ENCODE measurements around the gene PCDH17.

PCDH17 gene

DNA sequence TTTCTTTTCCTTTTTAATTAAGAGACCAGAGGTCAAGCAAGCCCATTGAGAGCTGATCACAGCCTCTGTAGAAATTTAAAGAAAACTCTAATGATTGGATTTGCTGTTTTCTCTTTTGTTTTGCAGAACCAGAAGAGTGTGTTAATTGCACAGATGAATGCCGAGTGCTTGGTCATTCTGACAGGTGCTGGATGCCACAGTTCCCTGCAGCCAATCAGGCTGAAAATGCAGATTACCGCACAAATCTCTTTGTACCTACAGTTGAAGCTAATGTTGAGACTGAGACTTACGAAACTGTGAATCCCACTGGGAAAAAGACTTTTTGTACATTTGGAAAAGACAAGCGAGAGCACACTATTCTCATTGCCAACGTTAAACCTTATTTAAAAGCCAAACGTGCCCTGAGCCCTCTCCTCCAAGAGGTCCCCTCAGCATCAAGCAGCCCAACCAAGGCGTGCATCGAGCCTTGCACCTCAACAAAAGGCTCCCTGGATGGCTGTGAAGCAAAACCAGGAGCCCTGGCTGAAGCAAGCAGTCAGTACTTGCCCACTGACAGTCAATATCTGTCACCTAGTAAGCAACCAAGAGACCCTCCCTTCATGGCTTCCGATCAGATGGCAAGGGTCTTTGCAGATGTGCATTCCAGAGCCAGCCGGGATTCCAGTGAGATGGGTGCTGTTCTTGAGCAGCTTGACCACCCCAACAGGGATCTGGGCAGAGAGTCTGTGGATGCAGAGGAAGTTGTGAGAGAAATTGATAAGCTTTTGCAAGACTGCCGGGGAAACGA lies 93.1 kb downstream of the PCDH17 start:
- TF ChIP-seq, protein P1, sequence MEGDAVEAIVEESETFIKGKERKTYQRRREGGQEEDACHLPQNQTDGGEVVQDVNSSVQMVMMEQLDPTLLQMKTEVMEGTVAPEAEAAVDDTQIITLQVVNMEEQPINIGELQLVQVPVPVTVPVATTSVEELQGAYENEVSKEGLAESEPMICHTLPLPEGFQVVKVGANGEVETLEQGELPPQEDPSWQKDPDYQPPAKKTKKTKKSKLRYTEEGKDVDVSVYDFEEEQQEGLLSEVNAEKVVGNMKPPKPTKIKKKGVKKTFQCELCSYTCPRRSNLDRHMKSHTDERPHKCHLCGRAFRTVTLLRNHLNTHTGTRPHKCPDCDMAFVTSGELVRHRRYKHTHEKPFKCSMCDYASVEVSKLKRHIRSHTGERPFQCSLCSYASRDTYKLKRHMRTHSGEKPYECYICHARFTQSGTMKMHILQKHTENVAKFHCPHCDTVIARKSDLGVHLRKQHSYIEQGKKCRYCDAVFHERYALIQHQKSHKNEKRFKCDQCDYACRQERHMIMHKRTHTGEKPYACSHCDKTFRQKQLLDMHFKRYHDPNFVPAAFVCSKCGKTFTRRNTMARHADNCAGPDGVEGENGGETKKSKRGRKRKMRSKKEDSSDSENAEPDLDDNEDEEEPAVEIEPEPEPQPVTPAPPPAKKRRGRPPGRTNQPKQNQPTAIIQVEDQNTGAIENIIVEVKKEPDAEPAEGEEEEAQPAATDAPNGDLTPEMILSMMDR (IDR thresholded peaks at IDR 0.05; ENCODE audit: extremely low read depth, insufficient read depth, missing control alignments): no peak
- no peak for DNase-seq (ENCODE audit: low spot score)
- in situ Hi-C loops (cut with MboI; ENCODE audit: low pct_unique_long_range_greater_than_20kb, low sequenced_read_pairs, unreplicated experiment): no loop called here

DNA sequence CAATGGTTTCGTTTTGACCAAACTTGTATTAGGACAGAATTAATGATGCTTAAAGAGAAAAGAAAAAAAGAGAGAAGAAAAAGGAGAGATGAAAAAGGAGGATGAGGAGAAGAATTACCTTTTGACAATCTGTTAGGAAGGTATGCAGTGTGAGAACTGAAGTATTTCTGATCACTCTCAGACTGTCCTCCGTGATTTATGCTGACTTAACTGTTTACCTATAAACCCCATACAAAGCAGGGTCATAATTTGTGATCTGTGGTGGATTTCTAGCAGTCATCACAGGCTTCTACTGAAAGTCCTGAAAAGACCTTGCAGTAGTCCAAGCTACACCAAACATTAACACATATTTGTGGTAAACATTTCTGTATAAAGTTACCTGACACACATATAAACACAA lies 93.9 kb downstream of the PCDH17 start:
- in situ Hi-C loops (cut with MboI; ENCODE audit: low pct_unique_long_range_greater_than_20kb, low sequenced_read_pairs, unreplicated experiment): no loop called here
- DNase-seq (ENCODE audit: low spot score): no peak
- TF ChIP-seq, protein P1 (IDR thresholded peaks at IDR 0.05; ENCODE audit: extremely low read depth, insufficient read depth, missing control alignments): no peak

DNA sequence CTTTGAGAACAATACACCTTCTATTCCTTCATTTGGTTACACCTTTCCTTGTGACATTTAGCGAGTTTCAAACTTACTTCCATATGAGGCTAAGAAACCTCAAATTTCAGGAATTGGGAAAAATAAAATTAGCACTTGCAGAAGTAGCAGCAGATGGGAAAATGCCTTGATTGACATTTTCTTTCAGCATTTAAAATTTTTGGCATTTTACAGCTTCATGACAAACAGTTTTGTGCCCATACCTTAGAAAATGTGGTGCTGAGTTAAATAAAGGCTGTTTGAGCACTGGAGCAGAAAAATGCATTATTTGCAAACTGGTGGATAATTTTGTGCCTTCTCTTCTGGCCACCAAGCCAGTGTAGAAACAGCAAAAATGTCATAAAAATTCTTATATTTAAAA lies 95.4 kb downstream of the PCDH17 start:
- TF ChIP-seq, protein P1 (IDR thresholded peaks at IDR 0.05; ENCODE audit: extremely low read depth, insufficient read depth, missing control alignments): no peak
- in situ Hi-C loops (cut with MboI; ENCODE audit: low pct_unique_long_range_greater_than_20kb, low sequenced_read_pairs, unreplicated experiment): no loop called here
- DNase-seq (ENCODE audit: low spot score): no peak

DNA sequence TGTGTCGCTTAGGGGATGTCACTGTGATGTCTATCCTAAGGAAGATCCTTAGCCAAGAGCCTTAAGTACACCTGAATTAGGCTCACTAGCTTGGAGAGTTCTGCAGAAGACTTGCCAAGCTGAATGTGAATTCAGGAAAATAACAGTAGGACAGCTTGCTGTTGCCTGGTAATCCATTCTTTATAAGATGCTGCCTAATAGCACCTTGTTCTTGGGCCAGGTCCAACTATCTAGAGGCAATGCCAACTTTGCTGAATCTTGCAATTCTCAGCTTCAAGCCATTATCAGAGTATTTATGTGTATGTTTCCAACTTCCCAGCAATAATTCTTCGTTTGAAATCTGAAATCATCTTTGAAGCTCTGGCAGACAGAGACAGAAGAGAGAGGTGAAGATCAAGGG lies 102.8 kb downstream of the PCDH17 start:
- in situ Hi-C loops (cut with MboI; ENCODE audit: low pct_unique_long_range_greater_than_20kb, low sequenced_read_pairs, unreplicated experiment): no loop called here
- TF ChIP-seq, protein P1 (IDR thresholded peaks at IDR 0.05; ENCODE audit: extremely low read depth, insufficient read depth, missing control alignments): no peak
- no peak for DNase-seq (ENCODE audit: low spot score)

DNA sequence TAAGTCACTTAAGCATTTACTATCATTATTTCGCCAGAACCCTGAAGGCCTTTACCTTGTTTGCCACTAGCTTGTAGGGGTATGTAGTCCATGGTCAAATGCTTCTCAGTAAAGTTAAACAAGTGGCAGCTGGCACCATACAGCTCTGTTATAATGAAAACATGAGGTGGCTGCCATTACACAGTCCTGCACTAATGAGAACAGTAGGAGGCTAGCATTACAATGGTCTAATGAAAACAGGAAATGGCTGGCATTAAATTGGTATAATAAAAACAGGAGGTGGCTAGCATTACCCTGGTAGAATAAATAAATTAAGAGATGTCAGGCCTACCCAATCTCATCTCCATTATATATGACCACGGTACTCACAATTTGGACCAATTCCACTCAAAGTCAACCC lies 107.5 kb downstream of the PCDH17 start:
- no peak for DNase-seq (ENCODE audit: low spot score)
- in situ Hi-C loops (cut with MboI; ENCODE audit: low pct_unique_long_range_greater_than_20kb, low sequenced_read_pairs, unreplicated experiment): no loop called here
- TF ChIP-seq, protein P1 (IDR thresholded peaks at IDR 0.05; ENCODE audit: extremely low read depth, insufficient read depth, missing control alignments): no peak

DNA sequence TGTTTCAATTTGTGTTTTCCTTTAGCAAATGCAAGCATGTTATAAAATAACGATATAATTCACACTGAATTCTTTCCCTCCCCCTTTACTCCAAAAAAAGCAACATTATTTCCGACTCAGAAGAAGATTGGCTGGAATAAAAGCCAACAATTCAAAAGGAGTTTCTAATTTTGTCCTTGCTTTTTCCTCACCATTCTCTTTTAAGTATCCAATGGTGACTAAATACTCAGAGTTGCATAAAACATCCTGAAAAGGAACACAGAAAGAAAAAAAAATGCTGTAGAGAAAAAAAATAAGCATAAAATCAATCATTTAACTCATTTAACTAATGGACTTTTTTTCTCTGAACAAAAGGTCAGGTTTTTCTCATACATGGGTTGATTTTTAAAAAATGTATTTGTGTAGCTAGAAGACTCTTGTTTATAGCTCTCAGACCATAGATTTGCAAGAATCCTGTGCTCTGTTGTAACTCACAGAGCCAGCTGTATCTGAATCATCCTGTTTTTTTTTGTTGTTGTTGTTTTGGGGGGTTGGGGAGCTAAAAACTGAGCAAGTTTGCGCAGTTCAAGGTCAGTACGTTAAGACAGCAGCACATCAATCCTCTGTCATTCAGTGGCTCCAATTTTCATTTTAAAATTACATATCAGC lies 108.1 kb downstream of the PCDH17 start:
- in situ Hi-C loops (cut with MboI; ENCODE audit: low pct_unique_long_range_greater_than_20kb, low sequenced_read_pairs, unreplicated experiment): no loop called here
- no peak for DNase-seq (ENCODE audit: low spot score)
- TF ChIP-seq, protein P1 (IDR thresholded peaks at IDR 0.05; ENCODE audit: extremely low read depth, insufficient read depth, missing control alignments): no peak

All from GM13977 (cell line).